Hepatocyte (in vitro differentiated cells): ENCODE results near the gene SLC45A3. TPM values are rescaled to one million over a fixed set of nuclear protein-coding genes. Genes with fewer than 3 reads are reported as not detected.

Experiments used
- DNase-seq: peaks from one replicate; pipeline ENCODE4 v3.0.0-alpha.2; 2016; ENCODE audit warnings: low spot score
- H2AFZ ChIP-seq: fragments of 200-600 bp; sonication (generic); 2 replicates; pipeline ENCODE4 v1.6.0; 2016; ENCODE audit warnings: antibody characterized with exemption, mild to moderate bottlenecking
- H3K27ac ChIP-seq: fragments of 200-600 bp; sonication (generic); 2 replicates; pipeline ENCODE4 v1.5.1; 2016; ENCODE audit warnings: mild to moderate bottlenecking
- H3K27me3 ChIP-seq: fragments of 200-600 bp; sonication (generic); 2 replicates; pipeline ENCODE4 v1.6.1; 2016
- H3K36me3 ChIP-seq: fragments of 200-600 bp; sonication (generic); replicated peaks from 2 replicates; pipeline ENCODE4 v1.5.1; 2016; ENCODE audit warnings: low read depth; ENCODE audit not compliant: insufficient read depth
- H3K4me1 ChIP-seq: fragments of 200-600 bp; sonication (generic); 2 replicates; pipeline ENCODE4 v1.5.1; 2016; ENCODE audit warnings: mild to moderate bottlenecking, moderate library complexity; ENCODE audit not compliant: insufficient read depth
- H3K4me2 ChIP-seq: fragments of 200-600 bp; sonication (generic); 2 replicates; pipeline ENCODE4 v1.6.0; 2016
- H3K4me3 ChIP-seq: fragments of 200-600 bp; sonication (generic); 2 replicates; pipeline ENCODE4 v1.5.1; 2016; ENCODE audit warnings: mild to moderate bottlenecking
- H3K79me2 ChIP-seq: fragments of 200-600 bp; sonication (generic); 2 replicates; pipeline ENCODE4 v1.6.0; 2017; ENCODE audit warnings: mild to moderate bottlenecking
- H3K9me2 ChIP-seq: fragments of 200-600 bp; sonication (generic); replicated peaks from 2 replicates; pipeline ENCODE4 v1.6.0; 2017; ENCODE audit warnings: mild to moderate bottlenecking; ENCODE audit not compliant: insufficient read depth
- H3K9me3 ChIP-seq: fragments of 200-600 bp; sonication (generic); 2 replicates; pipeline ENCODE4 v1.5.1; 2016; ENCODE audit warnings: low read depth, mild to moderate bottlenecking
- H4K20me1 ChIP-seq: fragments of 200-600 bp; sonication (generic); 2 replicates; pipeline ENCODE4 v1.6.0; 2016; ENCODE audit warnings: mild to moderate bottlenecking; ENCODE audit not compliant: insufficient read depth, poor library complexity, severe bottlenecking
- CTCF ChIP-seq: fragments of 200-600 bp; sonication (generic); IDR thresholded peaks from 2 replicates; pipeline ENCODE4 v1.5.1; 2016; ENCODE audit warnings: antibody characterized with exemption, mild to moderate bottlenecking; ENCODE audit not compliant: poor library complexity
- EZH2 ChIP-seq: fragments of 200-600 bp; sonication (generic); IDR thresholded peaks from 2 replicates; pipeline ENCODE4 v1.6.1; 2016; ENCODE audit warnings: antibody characterized with exemption, mild to moderate bottlenecking, borderline replicate concordance
- EZH2phosphoT487 ChIP-seq: fragments of 200-600 bp; sonication (generic); IDR thresholded peaks from one replicate; pipeline ENCODE4 v1.6.1; 2018; ENCODE audit warnings: antibody characterized with exemption, mild to moderate bottlenecking, low read depth, moderate library complexity; ENCODE audit not compliant: unreplicated experiment, severe bottlenecking
- WGBS: methylation state at CpG from one replicate; pipeline ENCODE4 v1.1.6; 2016; ENCODE audit warnings: low lambda C conversion rate; ENCODE audit errors: missing lambda C conversion rate; 5-methylcytosine and 5-hydroxymethylcytosine counted together
- polyA plus RNA-seq: library from polyadenylated mRNA; unstranded; fragments of >200 nt; fragmentation: Nextera tagmentation; extraction: Ambion mirVana; gene quantifications from 2 replicates; pipeline ENCODE4 v1.2.1, GENCODE V29; 2016
- total RNA-seq: library from RNA; depleted of rRNA; stranded (reverse); fragments of >200 nt; gene quantifications from 2 replicates; pipeline ENCODE4 v1.2.3, GENCODE V29; 2014

SLC45A3 gene
- total and polyA plus RNA-seq, 2 experiments from 2014 or later, result 4.6 to 12.2 TPM

- H3K36me3 ChIP-seq, result no peaks in the 10 kb centered on the region
- no peak overlapping the region for H3K4me3 ChIP-seq
- WGBS, result 74% methylated on average over 5 of the region's 5 CpGs
- H3K9me3 ChIP-seq, result no peaks in the 10 kb centered on the region
- H3K4me2 ChIP-seq, result no peak overlapping the region
- TF ChIP-seq EZH2phosphoT487 (no peak), CTCF (no peak), EZH2 (no peak)
- H3K9me2 ChIP-seq, result no peaks in the 10 kb centered on the region
- no peaks in the 10 kb centered on the region for H4K20me1 ChIP-seq
- peaks cover 2% of the 10 kb centered on the region for H3K79me2 ChIP-seq
- no peak overlapping the region for H2AFZ ChIP-seq
- H3K27ac ChIP-seq, result no peak overlapping the region
- H3K4me1 ChIP-seq, result peaks cover 25% of the 10 kb centered on the region
- no peaks in the 10 kb centered on the region for H3K27me3 ChIP-seq
- no peak for DNase-seq
Measured at GRCh38 chr1:205715628-205716027, 35.3 kb upstream of the SLC45A3 start.

GRCh38 chr1:205714906-205715246 lies 34.6 kb upstream of the SLC45A3 start:
- H3K36me3 ChIP-seq, result no peaks in the 10 kb centered on the region
- WGBS, result 57% methylated on average over 4 of the region's 4 CpGs
- peaks cover 28% of the 10 kb centered on the region for H3K4me1 ChIP-seq
- no peaks in the 10 kb centered on the region for H3K27me3 ChIP-seq
- H4K20me1 ChIP-seq, result no peaks in the 10 kb centered on the region
- H3K4me2 ChIP-seq, result no peak overlapping the region
- DNase-seq, result no peak
- H3K9me3 ChIP-seq, result no peaks in the 10 kb centered on the region
- TF ChIP-seq EZH2phosphoT487 (no peak), CTCF (no peak), EZH2 (no peak)
- H2AFZ ChIP-seq, result no peak overlapping the region
- H3K4me3 ChIP-seq, result no peak overlapping the region
- peaks cover 2% of the 10 kb centered on the region for H3K79me2 ChIP-seq
- no peaks in the 10 kb centered on the region for H3K9me2 ChIP-seq
- H3K27ac ChIP-seq, result no peak overlapping the region

DNA sequence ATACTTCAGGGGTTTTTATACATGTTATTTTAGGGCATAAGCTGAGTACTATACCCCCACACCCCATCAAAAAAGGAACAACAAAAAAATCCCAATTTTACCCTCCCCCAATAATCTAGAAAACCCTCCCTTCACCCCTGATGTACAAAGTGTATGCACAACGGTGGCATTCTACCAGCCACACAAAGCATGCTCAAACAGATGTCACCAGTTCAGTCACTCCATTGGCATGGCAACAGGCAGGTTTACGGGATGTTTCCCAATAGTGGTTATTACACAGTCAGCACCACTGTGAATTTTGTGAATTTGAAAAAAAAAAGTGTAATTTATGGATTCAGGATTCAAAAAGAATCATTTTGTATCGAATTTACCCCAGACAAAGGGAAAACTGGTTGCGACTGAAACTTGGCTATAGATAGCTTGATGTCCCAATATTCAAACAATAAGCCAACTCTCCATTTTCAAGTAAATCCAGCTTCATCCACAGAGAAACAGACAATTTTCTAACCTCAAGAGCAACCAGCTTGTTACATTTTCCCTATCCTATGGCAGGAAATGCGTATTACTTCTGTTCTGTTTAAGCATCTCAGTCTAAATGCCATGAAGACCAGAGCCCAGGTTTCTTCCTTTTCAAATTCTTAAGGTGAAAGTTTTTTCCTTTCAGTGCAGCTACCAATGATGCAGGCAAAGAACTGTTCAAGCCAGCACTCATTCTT lies 34.0 kb upstream of the SLC45A3 start:
- no peaks in the 10 kb centered on the region for H3K9me3 ChIP-seq
- H3K4me2 ChIP-seq, result no peak overlapping the region
- TF ChIP-seq EZH2, result no peak
- TF ChIP-seq CTCF, result no peak
- TF ChIP-seq EZH2phosphoT487, result no peak
- H3K27me3 ChIP-seq, result no peaks in the 10 kb centered on the region
- peaks cover 34% of the 10 kb centered on the region for H3K4me1 ChIP-seq
- peak overlapping the region; percentile 12 for H3K27ac ChIP-seq
- no peak for DNase-seq
- H3K36me3 ChIP-seq, result no peaks in the 10 kb centered on the region
- H2AFZ ChIP-seq, result no peak overlapping the region
- H4K20me1 ChIP-seq, result no peaks in the 10 kb centered on the region
- WGBS, result 80% methylated on average over 5 of the region's 5 CpGs
- no peak overlapping the region for H3K4me3 ChIP-seq
- no peaks in the 10 kb centered on the region for H3K79me2 ChIP-seq
- H3K9me2 ChIP-seq, result no peaks in the 10 kb centered on the region
